ENCODE measurements around the gene TMSB10.

GRCh38 chr2:84866122-84866521 lies 39.3 kb upstream of the TMSB10 start:
- TF ChIP-seq, protein P1, sequence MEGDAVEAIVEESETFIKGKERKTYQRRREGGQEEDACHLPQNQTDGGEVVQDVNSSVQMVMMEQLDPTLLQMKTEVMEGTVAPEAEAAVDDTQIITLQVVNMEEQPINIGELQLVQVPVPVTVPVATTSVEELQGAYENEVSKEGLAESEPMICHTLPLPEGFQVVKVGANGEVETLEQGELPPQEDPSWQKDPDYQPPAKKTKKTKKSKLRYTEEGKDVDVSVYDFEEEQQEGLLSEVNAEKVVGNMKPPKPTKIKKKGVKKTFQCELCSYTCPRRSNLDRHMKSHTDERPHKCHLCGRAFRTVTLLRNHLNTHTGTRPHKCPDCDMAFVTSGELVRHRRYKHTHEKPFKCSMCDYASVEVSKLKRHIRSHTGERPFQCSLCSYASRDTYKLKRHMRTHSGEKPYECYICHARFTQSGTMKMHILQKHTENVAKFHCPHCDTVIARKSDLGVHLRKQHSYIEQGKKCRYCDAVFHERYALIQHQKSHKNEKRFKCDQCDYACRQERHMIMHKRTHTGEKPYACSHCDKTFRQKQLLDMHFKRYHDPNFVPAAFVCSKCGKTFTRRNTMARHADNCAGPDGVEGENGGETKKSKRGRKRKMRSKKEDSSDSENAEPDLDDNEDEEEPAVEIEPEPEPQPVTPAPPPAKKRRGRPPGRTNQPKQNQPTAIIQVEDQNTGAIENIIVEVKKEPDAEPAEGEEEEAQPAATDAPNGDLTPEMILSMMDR (IDR thresholded peaks at IDR 0.05; ENCODE audit: poor library complexity): no peak
- no peak for TF ChIP-seq EZH2 (IDR thresholded peaks at IDR 0.05; ENCODE audit: borderline replicate concordance)
